ENCODE data around the gene GFI1.
A peak's percentile ranks its signal among the peaks of the same experiment; 100 is the strongest.
"Not testable (repeated sequence)": the region's sequence is repeated elsewhere in the genome, so short reads cannot be mapped to it uniquely, and the experiment has no call there.

The GFI1 gene

DNA sequence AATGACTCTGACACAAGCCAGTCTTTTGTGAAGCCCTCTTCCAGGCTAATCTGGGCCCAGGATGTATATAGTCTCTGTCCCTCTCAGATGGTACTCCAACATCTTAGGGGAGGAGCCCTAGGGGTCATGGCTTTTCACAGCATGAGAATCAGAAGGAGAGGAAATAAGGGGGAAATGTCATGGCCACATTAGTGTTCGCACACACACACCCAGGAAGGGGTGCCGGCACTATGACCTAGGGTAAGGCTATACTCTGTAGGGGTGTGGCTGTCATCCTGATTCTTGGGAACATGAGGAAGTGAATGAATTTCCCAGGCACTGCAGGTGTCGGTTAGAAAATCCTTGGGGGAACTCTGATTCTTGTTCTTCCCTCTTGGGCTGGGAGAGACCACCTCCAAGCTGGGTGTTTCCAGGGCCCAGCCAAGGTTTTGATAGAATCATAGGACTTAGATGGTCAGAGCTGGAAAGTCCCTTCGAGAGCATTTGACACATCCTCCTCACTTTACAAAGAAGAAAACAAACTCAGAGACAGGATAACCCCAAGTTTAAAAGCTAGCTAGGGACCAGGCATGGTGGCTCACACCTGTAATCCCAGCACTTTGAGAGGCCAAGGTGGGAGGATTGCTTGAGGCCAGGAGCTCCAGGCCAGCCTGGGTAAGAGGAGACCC lies 22.0 kb downstream of the GFI1 start:
- no peak for DNase-seq

DNA sequence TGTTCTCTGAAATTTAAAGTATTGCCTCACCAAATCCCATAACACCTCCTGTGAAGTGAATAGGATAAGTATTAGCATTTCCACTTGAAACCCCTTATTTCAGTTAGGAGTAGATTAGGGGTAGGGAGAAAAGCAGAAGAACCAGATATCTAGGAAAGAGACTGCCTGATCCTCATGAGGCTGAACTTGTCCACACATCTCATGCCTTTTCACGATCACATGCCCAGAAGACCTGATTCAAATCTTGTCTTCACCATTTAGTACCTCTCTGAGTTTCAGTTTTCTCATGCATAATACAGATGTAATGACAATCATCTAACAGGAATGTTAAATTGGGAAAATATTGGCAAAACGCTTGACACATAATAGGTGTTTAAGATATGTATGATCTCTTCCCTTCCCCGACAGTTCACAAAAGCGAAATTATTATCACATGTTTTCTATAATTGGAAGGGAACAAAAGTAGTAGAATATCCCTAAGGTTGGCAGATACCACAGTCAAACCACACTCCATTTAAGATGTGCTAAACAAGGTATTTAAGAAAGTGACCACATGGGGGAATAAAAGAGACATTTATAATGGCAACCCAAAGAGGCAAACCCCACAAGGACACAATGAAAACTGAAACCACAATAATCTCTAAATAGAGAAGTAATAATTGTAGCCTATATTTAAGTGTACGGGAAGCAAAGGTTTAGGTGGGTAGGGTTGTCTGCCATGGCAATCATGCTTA lies 25.2 kb downstream of the GFI1 start:
- no peak for DNase-seq

DNA sequence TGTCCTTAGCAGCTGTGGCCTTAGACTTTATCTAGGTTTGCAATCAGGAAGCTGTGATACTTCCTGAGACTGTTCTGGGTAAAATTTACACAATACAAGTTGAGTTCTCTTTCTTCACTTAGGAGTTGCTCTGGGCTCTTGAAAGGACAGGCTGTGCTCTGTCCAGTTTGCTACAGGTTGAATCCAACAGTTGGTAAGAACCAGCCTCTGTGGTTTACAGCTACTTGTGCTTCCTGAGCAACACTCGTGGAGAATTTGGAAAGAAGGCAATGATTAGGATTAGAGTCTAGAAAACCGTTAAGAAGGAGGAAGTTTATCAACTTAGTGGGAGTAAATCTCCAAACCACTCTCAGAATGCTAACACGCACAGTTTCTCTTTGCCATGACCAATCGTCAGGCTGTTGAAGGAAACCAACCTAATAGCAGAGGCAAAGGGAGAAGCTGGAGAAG lies 26.8 kb downstream of the GFI1 start:
- DNase-seq = no peak

DNA sequence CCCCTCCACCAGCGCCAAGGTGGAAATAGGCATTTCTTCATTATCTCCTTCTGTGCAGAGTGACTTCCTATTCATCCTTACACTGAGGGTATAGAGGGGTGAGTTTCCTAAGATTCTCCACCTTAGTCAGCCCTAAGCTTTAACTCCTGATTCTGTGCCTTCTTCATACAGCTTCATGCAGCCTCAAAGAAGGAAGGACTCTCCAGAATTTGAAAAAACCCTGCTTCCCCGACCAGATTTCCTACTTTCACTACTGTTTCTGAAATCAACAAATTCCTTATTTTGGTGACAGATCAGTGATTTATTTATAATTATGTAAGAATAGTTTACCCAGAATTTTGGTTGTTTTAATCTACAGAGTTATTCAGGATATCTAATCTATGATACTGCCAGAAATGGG lies 28.6 kb downstream of the GFI1 start:
- no peak for DNase-seq

DNA sequence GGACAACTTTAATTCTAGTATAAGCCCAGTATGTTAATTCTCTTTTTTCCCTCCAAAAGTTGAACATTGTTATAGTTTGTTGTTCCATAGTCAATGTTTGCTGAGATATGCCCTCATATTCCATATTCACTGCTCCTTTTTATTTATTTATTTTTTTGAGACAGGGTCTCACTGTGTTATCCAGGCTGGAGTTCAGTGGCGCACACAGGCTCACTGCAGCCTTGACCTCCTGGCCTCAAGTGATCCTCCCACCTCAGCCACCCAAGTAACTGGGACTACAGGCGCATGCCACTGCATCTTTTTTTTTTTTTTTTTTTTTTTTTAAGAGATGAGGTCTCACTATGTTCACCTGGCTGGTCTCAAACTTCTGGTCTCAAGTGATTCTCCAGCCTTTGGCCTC lies 38.7 kb downstream of the GFI1 start:
- DNase-seq = no peak

GRCh38 chr1:92447033-92447681 lies 39.6 kb downstream of the GFI1 start:
- DNase-seq = no peak

DNA sequence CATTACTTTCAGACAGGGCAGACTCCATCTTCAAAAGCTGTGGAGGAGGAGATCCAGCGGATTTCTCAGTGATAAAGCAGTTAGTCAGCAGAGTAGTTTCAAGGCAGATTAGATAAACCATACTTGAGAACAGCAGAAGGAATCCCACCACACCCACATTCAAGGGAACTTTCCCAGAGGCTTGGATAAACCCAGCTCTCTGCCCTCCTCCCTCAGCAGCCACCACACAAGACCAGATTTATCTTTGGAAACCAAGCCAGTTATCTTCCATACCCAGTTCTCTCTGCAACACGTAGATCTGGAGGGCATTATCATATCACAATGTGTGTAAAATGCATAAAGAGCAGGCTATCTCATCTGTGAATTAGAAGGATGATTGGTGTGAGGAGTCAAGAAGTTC lies 40.2 kb downstream of the GFI1 start:
- no peak for DNase-seq

- DNase-seq = no peak
Measured at GRCh38 chr1:92445865-92446264, 40.9 kb downstream of the GFI1 start.

- DNase-seq = no peak
Measured at GRCh38 chr1:92444351-92444750, 42.4 kb downstream of the GFI1 start.

DNA sequence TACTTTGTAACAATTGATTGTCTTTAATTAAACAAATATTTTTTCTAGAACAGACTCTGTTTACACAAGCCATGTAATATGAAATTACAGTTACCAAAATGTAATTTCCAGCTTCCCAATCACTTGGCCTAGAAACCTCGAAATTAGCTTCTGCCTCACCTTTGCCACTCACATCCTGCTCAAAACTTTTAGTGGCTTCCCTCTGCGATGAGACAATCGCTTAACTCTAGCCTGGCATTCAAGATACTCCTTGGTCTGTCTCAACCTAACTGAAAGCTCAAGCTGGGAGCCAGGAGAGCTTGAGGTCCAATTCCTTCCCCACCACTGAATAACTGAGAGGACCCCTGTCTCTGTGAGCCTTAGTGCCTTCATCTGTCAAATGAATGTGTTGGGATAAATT lies 42.8 kb downstream of the GFI1 start:
- DNase-seq = no peak

DNA sequence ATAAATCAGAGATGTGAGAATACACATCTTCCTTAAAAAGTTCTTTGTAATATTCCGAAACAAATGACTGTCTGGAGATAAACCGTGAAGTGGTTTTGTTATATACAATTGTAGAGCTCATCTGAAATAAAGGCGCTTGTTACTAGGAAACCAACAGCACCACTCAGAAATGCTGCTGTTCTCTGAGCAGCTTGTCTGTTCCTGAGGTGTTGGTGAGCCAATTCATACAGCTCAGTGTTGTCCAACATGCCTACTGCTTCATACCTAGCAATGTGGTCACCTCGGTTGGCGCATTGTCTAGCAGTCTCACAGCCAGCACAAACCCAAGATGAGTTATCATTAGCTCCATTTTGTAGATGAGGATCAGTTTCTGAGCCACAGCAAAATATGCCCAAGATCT lies 44.4 kb downstream of the GFI1 start:
- DNase-seq = no peak

DNA sequence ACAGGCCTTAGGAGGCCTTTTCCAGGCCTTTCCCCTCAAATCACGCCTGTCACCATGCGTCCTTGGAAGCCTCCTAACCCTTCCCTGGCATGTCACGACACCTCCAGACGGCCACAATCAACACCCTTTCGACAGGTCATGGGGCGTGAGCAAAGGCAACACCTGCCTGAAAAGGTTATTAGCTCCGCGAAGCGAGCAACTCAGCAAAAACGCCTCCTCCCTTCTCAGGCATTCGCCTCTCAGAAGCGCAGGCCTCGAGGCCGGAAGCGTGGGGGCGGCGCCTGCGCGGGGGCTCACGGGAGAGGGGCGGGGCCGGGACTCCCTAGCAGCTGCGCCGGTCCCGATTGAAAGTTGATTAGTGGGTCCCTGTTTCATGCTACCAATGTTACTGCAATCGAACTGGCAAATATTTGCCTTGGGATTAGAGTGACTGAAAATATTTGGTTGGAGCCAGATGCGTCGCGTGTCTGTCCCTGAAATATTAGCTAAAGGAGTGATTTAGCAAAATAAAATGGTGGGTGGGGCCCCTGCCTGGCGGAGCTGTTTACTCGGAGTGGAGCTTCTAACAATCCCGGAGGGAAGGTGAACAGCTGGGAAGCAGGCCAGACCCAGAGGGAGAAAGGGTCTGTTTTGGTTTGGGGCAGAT lies 44.9 kb downstream of the GFI1 start:
- peak; percentile 80 for DNase-seq

DNA sequence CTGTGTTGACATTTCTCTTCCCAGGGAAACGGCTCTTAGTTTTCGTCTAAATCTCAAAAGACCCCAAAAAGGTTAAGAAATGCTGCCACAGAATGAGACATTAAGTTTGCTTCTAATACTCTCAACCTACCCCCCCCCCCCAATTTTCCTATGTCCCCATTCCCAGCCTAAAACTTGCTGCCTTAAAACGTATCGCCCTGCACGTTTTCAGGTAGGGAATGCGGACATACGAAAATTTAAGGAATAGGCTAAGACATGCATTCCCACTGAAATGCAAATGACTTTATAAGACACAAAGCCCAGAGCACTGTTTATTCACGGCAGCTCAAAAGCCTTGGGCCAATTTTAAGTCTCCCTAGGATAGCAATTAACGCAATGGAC lies 45.4 kb downstream of the GFI1 start:
- DNase-seq = no peak

DNA sequence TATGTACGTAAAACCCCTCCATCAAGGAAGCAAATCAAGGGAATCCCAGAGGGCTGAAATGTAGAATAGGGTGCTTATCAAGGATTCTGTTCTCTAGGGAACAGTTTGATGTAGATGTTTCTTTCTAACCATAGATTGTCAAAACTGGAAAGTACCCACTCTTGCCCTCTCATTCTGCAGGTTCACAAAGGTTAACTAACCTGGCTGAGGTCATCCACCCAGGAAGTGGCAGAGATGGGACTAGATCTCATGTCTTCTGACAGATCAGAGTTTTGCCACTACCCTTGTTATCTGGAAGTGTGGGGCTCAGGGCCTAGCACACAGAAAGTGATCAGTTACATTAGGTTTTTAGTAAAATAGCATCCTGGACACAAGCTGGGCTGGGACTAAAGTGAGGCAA lies 47.4 kb downstream of the GFI1 start:
- no peak for DNase-seq

DNA sequence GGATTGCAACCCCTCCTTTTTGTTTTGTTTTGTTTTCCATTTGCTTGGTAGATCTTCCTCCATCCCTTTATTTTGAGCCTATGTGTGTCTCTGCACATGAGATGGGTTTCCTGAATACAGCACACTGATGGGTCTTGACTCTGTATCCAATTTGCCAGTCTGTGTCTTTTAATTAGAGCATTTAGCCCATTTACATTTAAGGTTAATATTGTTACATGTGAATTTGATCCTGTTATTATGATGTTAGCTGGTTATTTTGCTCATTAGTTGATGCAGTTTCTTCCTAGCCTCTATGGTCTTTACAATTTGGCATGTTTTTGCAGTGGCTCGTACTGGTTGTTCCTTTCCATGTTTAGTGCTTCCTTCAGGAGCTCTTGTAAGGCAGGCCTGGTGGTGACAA lies 52.2 kb downstream of the GFI1 start:
- DNase-seq = not testable (repeated sequence)

GRCh38 chr1:92430030-92430429 lies 56.7 kb downstream of the GFI1 start:
- no peak for DNase-seq

GRCh38 chr1:92425617-92426016 lies 61.1 kb downstream of the GFI1 start:
- DNase-seq = no peak
